ENCODE measurements around the gene FAHD2A. TPM values are rescaled to one million over a fixed set of nuclear protein-coding genes. Genes with fewer than 3 reads are reported as not detected.
"Not testable (repeated sequence)": the region's sequence is repeated elsewhere in the genome, so short reads cannot be mapped to it uniquely, and the experiment has no call there.

The FAHD2A gene
- total and polyA plus RNA-seq, 2 of the 8 experiments (the other 6 are each of a cell fraction or from before 2014, with no cell fraction given): 24.2 to 26.7 TPM

DNA sequence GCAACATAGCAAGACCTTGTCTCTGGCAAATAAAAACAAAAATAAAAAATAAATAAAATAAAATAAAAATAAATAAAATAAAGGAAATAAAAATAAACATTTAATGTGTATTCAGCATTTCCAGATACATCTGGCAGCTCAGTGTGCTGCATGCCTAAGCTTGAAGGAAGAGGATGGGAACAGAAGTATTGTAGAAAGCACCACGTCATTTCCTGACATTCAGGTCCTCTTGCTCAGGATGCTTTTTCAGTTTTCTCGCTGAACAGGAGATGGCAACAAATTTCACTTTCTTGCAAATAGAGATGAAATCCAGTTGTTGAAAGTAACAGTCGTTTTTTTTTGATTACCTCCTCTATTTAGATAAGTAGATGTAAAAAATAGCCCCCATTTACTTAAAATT, 60.8 kb downstream of the FAHD2A start:
- H3K9me3 ChIP-seq (ENCODE audit: insufficient read depth in 2 of 2, low read depth in 1 of 2, low read length in 1 of 2); H3K4me2 ChIP-seq (ENCODE audit: insufficient read depth in 1 of 2, low read depth in 2 of 2, low read length in 2 of 2); H4K5ac ChIP-seq (ENCODE audit: insufficient read length, low read depth, low read length); H3K4me1 ChIP-seq (replicated peaks in 1 of 4; ENCODE audit: control insufficient read depth in 3 of 4, insufficient read depth in 4 of 4, low read length in 3 of 4); H3K14ac ChIP-seq (ENCODE audit: insufficient read length); CTCF ChIA-PET (ENCODE audit: partially characterized antibody); DNase-seq (ENCODE audit: low read depth in 1 of 2, low spot score in 2 of 2); H3K23ac ChIP-seq (ENCODE audit: insufficient read length); H2BK120ac ChIP-seq (replicated peaks; ENCODE audit: low read depth, low read length); H2AFZ ChIP-seq (ENCODE audit: low read length); POLR2A ChIA-PET (ENCODE audit: partially characterized antibody); H2BK20ac ChIP-seq (ENCODE audit: low read length); H4K8ac ChIP-seq (ENCODE audit: extremely low read depth, insufficient read depth, low read length); H4K20me1 ChIP-seq (replicated peaks in 1 of 2; ENCODE audit: control insufficient read depth in 1 of 2, insufficient read depth in 2 of 2, low read length in 2 of 2); H4K91ac ChIP-seq (replicated peaks; ENCODE audit: insufficient read length, low read length); H2BK12ac ChIP-seq (ENCODE audit: low read depth, low read length); H3K36me3 ChIP-seq (ENCODE audit: control insufficient read depth in 2 of 4, insufficient read depth in 4 of 4, low read length in 3 of 4); H3K23me2 ChIP-seq (ENCODE audit: low read depth, low read length); H3K18ac ChIP-seq (ENCODE audit: extremely low read depth, low read length); H3K79me1 ChIP-seq (ENCODE audit: low read depth, low read length); H2AK5ac ChIP-seq (ENCODE audit: low read depth, low read length); H2BK5ac ChIP-seq (ENCODE audit: low read depth, low read length); H3K27ac ChIP-seq (ENCODE audit: low read depth, low read length); H3K4me3 ChIP-seq (ENCODE audit: extremely low read depth in 1 of 4, insufficient read depth in 2 of 4, low read depth in 3 of 4, low read length in 4 of 4); H3K4ac ChIP-seq (replicated peaks; ENCODE audit: insufficient read length, low read depth, low read length); H3K9ac ChIP-seq (replicated peaks in 1 of 4; ENCODE audit: extremely low read depth in 1 of 4, low read depth in 3 of 4, low read length in 3 of 4); H3K79me2 ChIP-seq (ENCODE audit: control insufficient read depth in 1 of 2, insufficient read depth in 2 of 2, low read length in 2 of 2); H2BK15ac ChIP-seq (ENCODE audit: low read length); FAIRE-seq; H3K56ac ChIP-seq (replicated peaks; ENCODE audit: insufficient read length, low read depth, low read length); H3K27me3 ChIP-seq (replicated peaks in 1 of 4; ENCODE audit: control insufficient read depth in 3 of 4, extremely low read depth in 1 of 4, insufficient read depth in 3 of 4, low read length in 3 of 4): not testable (repeated sequence)
- WGBS, 2 experiments (ENCODE audit: extremely low coverage in 1 of 2, insufficient coverage in 1 of 2, insufficient read length in 1 of 2, insufficient replicate concordance in 2 of 2, low coverage in 1 of 2, low lambda C conversion rate in 2 of 2, missing lambda C conversion rate in 1 of 2): no CpG with 5 or more reads among the region's 3 CpGs

Small RNA genes lying within 50 kb of the gene (small RNA-seq; reads per million reads assigned to genes)
- gene AC133104.2 (ENCODE audit: insufficient read depth): not detected

Other genes starting within 250 kb of the FAHD2A start
- gene ZNF514, start 242.9 kb upstream of the FAHD2A start, total RNA-seq (2021; fragmentation: NEBNext Ultra II Directional; extraction: Animal tissue kit (Norgen Biotek cat#: 25700)): 12.1 and 13.3 TPM in 2 replicates
- 4.2 and 5.3 TPM in 2 replicates for gene ZNF514, start 242.9 kb upstream of the FAHD2A start, polyA plus RNA-seq (2011; rRNA removed)
- 2.9 and 3.0 TPM in 2 replicates for gene ZNF2, start 236.9 kb upstream of the FAHD2A start, total RNA-seq (2021; fragmentation: NEBNext Ultra II Directional; extraction: Animal tissue kit (Norgen Biotek cat#: 25700))
- 0.93 and 1.3 TPM in 2 replicates for gene ZNF2, start 236.9 kb upstream of the FAHD2A start, polyA plus RNA-seq (2011; rRNA removed)
- 10.7 and 10.8 TPM in 2 replicates for gene ZNF892, start 195.2 kb upstream of the FAHD2A start, total RNA-seq (2021; fragmentation: NEBNext Ultra II Directional; extraction: Animal tissue kit (Norgen Biotek cat#: 25700))
- gene ZNF892, start 195.2 kb upstream of the FAHD2A start, polyA plus RNA-seq (2011; rRNA removed): 1.4 and 1.5 TPM in 2 replicates
- 3.8 and 4.6 TPM in 2 replicates for gene PROM2, start 128.3 kb upstream of the FAHD2A start, total RNA-seq (2021; fragmentation: NEBNext Ultra II Directional; extraction: Animal tissue kit (Norgen Biotek cat#: 25700))
- 1.6 and 2.6 TPM in 2 replicates for gene PROM2, start 128.3 kb upstream of the FAHD2A start, polyA plus RNA-seq (2011; rRNA removed)
- gene KCNIP3, start 105.4 kb upstream of the FAHD2A start, total RNA-seq (2021; fragmentation: NEBNext Ultra II Directional; extraction: Animal tissue kit (Norgen Biotek cat#: 25700)): 1.9 and 2.9 TPM in 2 replicates
- 0.33 and 0.53 TPM in 2 replicates for gene KCNIP3, start 105.4 kb upstream of the FAHD2A start, polyA plus RNA-seq (2011; rRNA removed)
- gene TRIM43B, start 82.0 kb downstream of the FAHD2A start, total RNA-seq (2021; fragmentation: NEBNext Ultra II Directional; extraction: Animal tissue kit (Norgen Biotek cat#: 25700)): not detected in 2 replicates
- gene TRIM43B, start 82.0 kb downstream of the FAHD2A start, polyA plus RNA-seq (2011; rRNA removed): not detected in 2 replicates
- not detected in 2 replicates for gene TRIM43, start 189.3 kb downstream of the FAHD2A start, total RNA-seq (2021; fragmentation: NEBNext Ultra II Directional; extraction: Animal tissue kit (Norgen Biotek cat#: 25700))
- not detected in 2 replicates for gene TRIM43, start 189.3 kb downstream of the FAHD2A start, polyA plus RNA-seq (2011; rRNA removed)